Stimulated activated CD8-positive, alpha-beta memory T cell treated with anti-CD3 and anti-CD28 coated beads, Interleukin-4, amount 100 ng/mL, for 48 hours (primary cell): ENCODE data around the gene SLC46A2.

Experiments
- DNase-seq: peaks from one replicate; pipeline ENCODE4 v3.0.0-alpha.2; 2020

SLC46A2 gene

DNA sequence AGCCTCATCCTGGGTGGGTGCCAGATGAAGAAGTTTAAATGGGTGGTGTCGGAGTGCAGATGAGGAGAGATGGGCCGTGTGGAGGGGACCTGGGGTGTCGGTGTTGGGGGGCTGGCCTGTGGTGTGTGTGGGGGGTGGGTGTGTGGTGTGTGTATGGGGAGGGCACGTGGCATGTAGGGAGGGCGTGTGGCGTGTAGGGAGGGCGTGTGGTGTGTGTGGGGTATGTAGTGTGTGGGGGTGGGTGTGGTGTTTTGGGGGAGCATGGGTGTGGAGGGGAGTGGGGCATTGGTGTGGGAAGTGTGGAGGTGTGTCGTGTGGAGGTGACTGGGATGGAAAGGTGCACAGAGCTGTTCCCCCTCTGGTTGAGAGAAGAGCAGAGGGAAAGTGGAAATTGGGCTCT, 34.5 kb downstream of the SLC46A2 start:
- DNase-seq = no peak

GRCh38 chr9:112854657-112855056, 36.0 kb downstream of the SLC46A2 start:
- no peak for DNase-seq

DNA sequence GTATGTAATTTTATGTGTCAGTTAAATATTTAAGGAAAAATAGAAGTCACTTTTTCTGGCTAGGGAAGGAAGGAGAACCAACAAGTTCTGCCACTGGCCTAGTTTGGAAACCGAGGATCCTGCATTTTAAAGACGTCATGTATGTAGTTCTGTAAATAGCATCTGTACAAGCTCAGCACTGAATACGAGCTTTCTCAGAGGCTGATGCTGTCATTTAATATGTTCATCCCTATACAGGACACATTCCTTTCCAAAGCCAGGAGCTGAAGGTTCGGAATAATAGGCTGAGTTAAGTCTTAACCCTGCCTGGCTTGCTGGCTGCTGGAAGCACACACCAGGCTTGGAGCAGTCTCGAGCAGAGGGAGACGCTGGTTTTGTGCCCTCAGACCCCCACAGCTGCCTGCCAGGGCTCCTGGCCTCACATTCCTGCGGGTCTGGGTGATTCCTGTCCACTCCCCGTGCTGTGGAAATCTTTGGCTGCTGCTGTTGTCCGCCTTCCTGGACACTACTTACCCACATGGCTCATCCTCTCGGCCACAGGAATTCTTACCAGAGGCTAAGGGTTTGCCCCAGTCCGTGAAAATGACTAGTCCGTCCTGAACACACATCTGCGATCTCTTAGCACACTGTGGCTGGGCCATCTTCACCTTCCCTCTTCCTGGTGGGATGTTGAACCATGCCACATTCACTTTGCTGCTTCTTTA, 36.6 kb downstream of the SLC46A2 start:
- DNase-seq = no peak

GRCh38 chr9:112852741-112853504, 37.8 kb downstream of the SLC46A2 start:
- DNase-seq = no peak

- no peak for DNase-seq
These were observed 39.8 kb downstream of the SLC46A2 start for GRCh38 chr9:112850840-112851239.

- peak; percentile 32 for DNase-seq
These were observed 41.2 kb downstream of the SLC46A2 start for GRCh38 chr9:112849363-112849922.

GRCh38 chr9:112848316-112849151, 42.1 kb downstream of the SLC46A2 start:
- DNase-seq = no peak

GRCh38 chr9:112846528-112847488, 43.9 kb downstream of the SLC46A2 start:
- no peak for DNase-seq

GRCh38 chr9:112844771-112845542, 45.7 kb downstream of the SLC46A2 start:
- peak; percentile 90 for DNase-seq

- DNase-seq = no peak
These were observed 48.1 kb downstream of the SLC46A2 start for GRCh38 chr9:112842555-112842954.

- no peak for DNase-seq
These were observed 49.4 kb downstream of the SLC46A2 start for GRCh38 chr9:112841261-112841660.

DNA sequence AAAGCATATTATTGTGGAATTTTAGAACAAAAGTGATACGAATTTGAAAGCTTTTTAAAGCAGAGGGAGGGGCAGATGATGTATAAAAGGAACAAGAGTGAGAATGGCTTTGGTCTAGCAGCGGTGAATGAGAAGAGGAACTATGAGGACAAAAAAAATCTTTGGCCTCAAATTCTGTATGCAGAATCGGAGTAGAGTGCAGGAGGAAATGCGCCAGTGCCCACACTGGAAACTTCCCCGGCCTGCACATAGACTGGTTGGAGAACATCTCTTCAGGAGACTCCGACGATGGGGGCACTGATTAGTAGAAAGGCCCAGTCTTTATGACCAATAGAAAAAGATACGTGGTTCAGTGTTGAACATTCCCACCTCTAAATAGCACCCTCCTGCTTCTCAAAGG, 51.3 kb downstream of the SLC46A2 start:
- DNase-seq = no peak

GRCh38 chr9:112838342-112838741, 52.3 kb downstream of the SLC46A2 start:
- no peak for DNase-seq

DNA sequence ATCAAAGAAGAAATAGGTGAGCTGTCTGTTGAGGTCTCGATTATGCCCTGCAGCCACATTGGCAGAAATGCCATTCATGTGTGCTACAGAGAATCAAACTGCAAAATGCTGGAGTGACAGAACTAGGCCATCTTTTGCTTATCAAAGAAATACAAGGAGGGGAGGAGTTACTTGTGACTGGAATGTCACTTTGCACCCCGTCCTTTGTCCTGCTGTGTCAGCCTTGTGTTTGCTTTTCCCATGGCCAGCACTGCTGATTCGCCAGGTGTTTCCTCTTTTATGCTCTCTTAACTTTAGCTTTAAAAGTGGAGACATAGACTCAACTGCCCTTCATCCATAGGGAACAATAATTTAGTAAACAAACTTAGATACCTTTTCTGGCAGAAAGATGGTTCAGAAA, 54.3 kb downstream of the SLC46A2 start:
- DNase-seq = no peak

DNA sequence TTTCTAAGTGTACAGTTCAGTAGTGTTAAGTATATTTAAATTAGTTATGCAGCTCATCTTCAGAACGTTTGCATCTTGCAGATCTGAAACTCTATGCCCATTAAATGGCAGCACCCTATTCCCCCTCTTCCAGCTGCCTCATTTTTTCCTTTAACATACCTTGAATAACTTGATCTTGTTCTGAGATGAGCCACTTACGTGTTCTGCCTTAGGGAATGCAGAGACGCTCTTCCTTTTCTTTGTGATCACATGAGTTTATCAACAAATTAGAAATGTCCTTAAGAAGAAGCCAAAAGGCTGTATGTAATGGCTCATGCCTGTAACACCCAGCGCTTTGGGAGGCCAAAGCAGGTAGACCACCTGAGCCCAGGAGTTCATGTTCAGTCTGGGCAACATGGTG, 57.6 kb downstream of the SLC46A2 start:
- no peak for DNase-seq

DNA sequence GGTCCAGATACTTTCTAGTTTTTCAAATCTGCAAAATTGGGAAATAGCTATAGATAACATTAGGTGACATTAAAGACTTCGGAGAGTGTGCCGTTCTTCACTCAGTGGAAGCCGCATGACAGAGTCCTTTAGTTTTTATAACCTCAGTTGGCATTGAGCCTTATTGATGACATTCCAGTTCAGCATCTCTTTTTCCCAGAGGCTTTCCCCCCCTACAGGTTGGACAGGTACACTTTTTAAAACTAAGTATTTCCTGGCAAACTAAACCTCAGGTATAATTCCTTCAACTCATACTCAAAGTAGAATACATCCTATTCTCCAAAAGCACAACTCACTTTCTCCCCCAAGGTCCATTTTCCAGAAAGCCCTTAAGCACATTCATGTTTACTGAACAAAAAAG, 58.7 kb downstream of the SLC46A2 start:
- no peak for DNase-seq

DNA sequence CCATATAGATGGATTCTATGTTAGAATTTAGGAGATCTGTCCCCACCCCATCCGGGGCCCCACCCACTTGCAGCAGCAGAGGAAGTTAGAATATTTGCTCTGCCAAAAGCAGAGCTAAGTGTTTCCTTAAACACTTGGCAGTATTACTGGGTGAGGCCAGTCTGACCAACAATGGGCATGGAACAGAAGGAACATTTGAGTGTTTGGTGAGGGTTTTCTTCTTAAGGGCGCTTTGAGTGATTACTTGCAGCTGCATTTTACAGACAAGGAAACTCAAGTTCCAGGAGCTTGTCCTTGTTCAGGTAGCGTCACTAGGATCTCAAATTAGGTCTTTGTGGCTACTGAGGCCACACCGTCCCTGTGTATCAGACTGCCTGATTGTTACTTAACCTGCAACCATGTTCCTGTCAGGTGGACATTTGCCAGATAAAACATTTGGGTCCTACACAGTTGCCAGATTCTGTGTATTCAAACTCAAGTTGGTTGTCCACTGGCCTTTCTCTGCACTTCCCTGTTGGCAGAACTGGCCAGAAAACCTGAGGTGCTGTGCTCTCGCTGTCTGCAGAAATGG, 59.3 kb downstream of the SLC46A2 start:
- no peak for DNase-seq
